NT2/D1 (cell line): ENCODE data around the gene AGER.

Experiments used
- SUZ12 ChIP-seq: IDR thresholded peaks from 2 replicates; pipeline ENCODE4 v1.6.1; 2011; ENCODE audit not compliant: insufficient read length, insufficient read depth; ENCODE audit errors: extremely low read depth
- YY1 ChIP-seq: IDR thresholded peaks from 2 replicates; pipeline ENCODE4 v1.6.1; 2011; ENCODE audit not compliant: insufficient read length, insufficient read depth
- ZNF274 ChIP-seq: IDR thresholded peaks from 2 replicates; pipeline ENCODE4 v1.6.1; 2011; ENCODE audit warnings: mild to moderate bottlenecking, low read depth, low read length

DNA sequence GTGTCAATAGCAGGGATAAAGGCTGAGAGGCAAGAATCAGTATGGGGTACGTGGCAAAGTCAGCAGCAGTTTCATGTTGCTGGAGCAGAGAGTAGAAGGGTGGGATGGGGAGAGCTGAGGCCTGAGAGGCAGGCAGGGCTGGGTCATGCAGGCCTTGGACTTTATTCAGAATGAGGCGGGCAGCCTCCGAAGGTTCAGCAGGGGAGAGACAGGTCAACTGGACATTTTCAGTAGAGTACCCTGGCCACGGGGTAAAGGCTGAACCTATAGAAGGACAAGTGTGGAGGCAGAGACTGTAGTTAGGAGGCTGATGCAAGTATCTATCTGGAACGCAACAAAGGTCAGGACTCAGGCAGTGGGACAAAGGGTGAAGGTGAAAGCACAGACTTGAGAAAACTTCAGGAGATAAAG, 26.1 kb upstream of the AGER start:
- TF ChIP-seq ZNF274 (no peak), SUZ12 (no peak), YY1 (no peak)
